DOHH2 (cell line): ENCODE results near the gene DRD2.

Experiments used
- EZH2phosphoT487 ChIP-seq: fragments of 200-600 bp; sonication (generic); IDR thresholded peaks from 2 replicates; pipeline ENCODE4 v1.6.1; 2017; ENCODE audit warnings: borderline replicate concordance, mild to moderate bottlenecking, antibody characterized with exemption, low read length, moderate library complexity, mixed read lengths
- TF ChIP-seq, protein P1 (sequence below): fragments of 200-600 bp; sonication (generic); IDR thresholded peaks from one replicate; pipeline ENCODE4 v1.5.1; 2014; ENCODE audit warnings: antibody characterized with exemption, mild to moderate bottlenecking, low read depth, low read length; ENCODE audit not compliant: poor library complexity, severe bottlenecking

GRCh38 chr11:113431746-113432145, 43.5 kb downstream of the DRD2 start:
- TF ChIP-seq, protein P1, sequence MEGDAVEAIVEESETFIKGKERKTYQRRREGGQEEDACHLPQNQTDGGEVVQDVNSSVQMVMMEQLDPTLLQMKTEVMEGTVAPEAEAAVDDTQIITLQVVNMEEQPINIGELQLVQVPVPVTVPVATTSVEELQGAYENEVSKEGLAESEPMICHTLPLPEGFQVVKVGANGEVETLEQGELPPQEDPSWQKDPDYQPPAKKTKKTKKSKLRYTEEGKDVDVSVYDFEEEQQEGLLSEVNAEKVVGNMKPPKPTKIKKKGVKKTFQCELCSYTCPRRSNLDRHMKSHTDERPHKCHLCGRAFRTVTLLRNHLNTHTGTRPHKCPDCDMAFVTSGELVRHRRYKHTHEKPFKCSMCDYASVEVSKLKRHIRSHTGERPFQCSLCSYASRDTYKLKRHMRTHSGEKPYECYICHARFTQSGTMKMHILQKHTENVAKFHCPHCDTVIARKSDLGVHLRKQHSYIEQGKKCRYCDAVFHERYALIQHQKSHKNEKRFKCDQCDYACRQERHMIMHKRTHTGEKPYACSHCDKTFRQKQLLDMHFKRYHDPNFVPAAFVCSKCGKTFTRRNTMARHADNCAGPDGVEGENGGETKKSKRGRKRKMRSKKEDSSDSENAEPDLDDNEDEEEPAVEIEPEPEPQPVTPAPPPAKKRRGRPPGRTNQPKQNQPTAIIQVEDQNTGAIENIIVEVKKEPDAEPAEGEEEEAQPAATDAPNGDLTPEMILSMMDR: no peak
- TF ChIP-seq EZH2phosphoT487: no peak
